H1 (cell line): Measurements from ENCODE around the gene CGB2. TPM values are rescaled to one million over a fixed set of nuclear protein-coding genes. Genes with fewer than 3 reads are reported as not detected.

Experiments used
- CTCF ChIA-PET: fragments of 300-600 bp; sonication (Branson Sonifier 250); formaldehyde crosslinking; loops from one replicate; lab custom pipeline; 2021; ENCODE audit not compliant: partially characterized antibody; lab: Charles Lee
- POLR2A ChIA-PET: fragments of 300-600 bp; sonication (Branson Sonifier 250); formaldehyde crosslinking; loops from one replicate; lab custom pipeline; 2021; ENCODE audit warnings: inconsistent platforms; ENCODE audit not compliant: partially characterized antibody; lab: Charles Lee
- DNase-seq, 2 experiments: peaks; one replicate each; pipeline versions ENCODE4 v3.0.0 to v3.0.0-alpha.2; 2010 to 2022; ENCODE audit warnings: low spot score in 2 of 2, low read depth in 1 of 2, mixed read lengths in 1 of 2
- FAIRE-seq: peaks from 2 replicates; lab custom pipeline; 2011; peaks lifted over from hg19 to GRCh38; lab: Jason Lieb, UNC
- H2AFZ ChIP-seq: 2 replicates; pipeline ENCODE4 v1.8.1; 2012; ENCODE audit warnings: low read length, inconsistent platforms
- H2AK5ac ChIP-seq: 2 replicates; pipeline ENCODE4 v1.6.1; 2013; ENCODE audit warnings: low read depth, low read length
- H2BK120ac ChIP-seq: replicated peaks from 2 replicates; pipeline ENCODE3; 2013; ENCODE audit warnings: low read depth, low read length, inconsistent platforms
- H2BK12ac ChIP-seq: 2 replicates; pipeline ENCODE4 v1.6.1; 2013; ENCODE audit warnings: low read depth, low read length
- H2BK15ac ChIP-seq: 2 replicates; pipeline ENCODE4 v1.6.1; 2013; ENCODE audit warnings: low read length
- H2BK20ac ChIP-seq: 2 replicates; pipeline ENCODE4 v1.6.1; 2013; ENCODE audit warnings: low read length
- H2BK5ac ChIP-seq: 2 replicates; pipeline ENCODE4 v1.6.1; 2013; ENCODE audit warnings: low read depth, low read length
- H3K14ac ChIP-seq: 2 replicates; pipeline ENCODE4 v1.6.1; 2013; ENCODE audit warnings: inconsistent platforms; ENCODE audit not compliant: insufficient read length
- H3K18ac ChIP-seq: 2 replicates; pipeline ENCODE4 v1.6.1; 2013; ENCODE audit warnings: low read length; ENCODE audit errors: extremely low read depth
- H3K23ac ChIP-seq: 2 replicates; pipeline ENCODE4 v1.6.1; 2013; ENCODE audit warnings: inconsistent platforms; ENCODE audit not compliant: insufficient read length
- H3K23me2 ChIP-seq: 2 replicates; pipeline ENCODE4 v1.6.1; 2013; ENCODE audit warnings: low read depth, low read length
- H3K27ac ChIP-seq: 2 replicates; pipeline ENCODE4 v1.6.1; 2011; ENCODE audit warnings: low read depth, low read length, inconsistent platforms
- H3K27me3 ChIP-seq, 4 experiments: replicated peaks in 1 of 4; 1 replicate in 1 of 4; 2 replicates in 3 of 4; pipeline versions ENCODE4 v1.6.1 to v1.8.1; 2011 to 2013; ENCODE audit warnings: low read length in 3 of 4, mild to moderate bottlenecking in 3 of 4, inconsistent platforms in 2 of 4, mixed read lengths in 2 of 4, moderate library complexity in 1 of 4; ENCODE audit not compliant: control insufficient read depth in 3 of 4, insufficient read depth in 3 of 4; ENCODE audit errors: extremely low read depth in 1 of 4
- H3K36me3 ChIP-seq, 4 experiments: 2 replicates each; pipeline versions ENCODE4 v1.6.1 to v1.8.1; 2011 to 2013; ENCODE audit warnings: mild to moderate bottlenecking in 4 of 4, low read length in 3 of 4, moderate library complexity in 2 of 4, control low read depth in 1 of 4, inconsistent platforms in 1 of 4; ENCODE audit not compliant: insufficient read depth in 4 of 4, control insufficient read depth in 2 of 4
- H3K4ac ChIP-seq: replicated peaks from 2 replicates; pipeline ENCODE3; 2013; ENCODE audit warnings: low read length, low read depth, mixed read lengths, inconsistent platforms; ENCODE audit not compliant: insufficient read length
- H3K4me1 ChIP-seq, 4 experiments: replicated peaks in 1 of 4; 1 replicate in 1 of 4; 2 replicates in 3 of 4; pipeline versions ENCODE4 v1.6.1 to v1.8.1; 2011 to 2013; ENCODE audit warnings: low read length in 3 of 4, inconsistent platforms in 2 of 4, mixed read lengths in 1 of 4; ENCODE audit not compliant: insufficient read depth in 4 of 4, control insufficient read depth in 3 of 4
- H3K4me2 ChIP-seq, 2 experiments: 2 replicates each; pipeline versions ENCODE4 v1.6.1 to v1.8.1; 2011 to 2013; ENCODE audit warnings: low read depth in 2 of 2, low read length in 2 of 2, control low read depth in 1 of 2, inconsistent platforms in 1 of 2, mild to moderate bottlenecking in 1 of 2; ENCODE audit not compliant: insufficient read depth in 1 of 2
- H3K4me3 ChIP-seq, 4 experiments: fragments of 200-600, 300-600 bp in 1 of 4; sonication (generic), shearing (Covaris generic), sonication (Bioruptor Twin) in 1 of 4; 2 replicates each; pipeline versions ENCODE4 v1.5.1 to v1.8.1; 2011 to 2016; ENCODE audit warnings: low read length in 4 of 4, low read depth in 3 of 4, control low read depth in 2 of 4, inconsistent platforms in 2 of 4, mild to moderate bottlenecking in 2 of 4, mixed read lengths in 1 of 4, moderate library complexity in 1 of 4; ENCODE audit not compliant: insufficient read depth in 2 of 4; ENCODE audit errors: extremely low read depth in 1 of 4
- H3K56ac ChIP-seq: replicated peaks from 2 replicates; pipeline ENCODE3; 2013; ENCODE audit warnings: low read depth, mild to moderate bottlenecking, mixed read lengths, low read length, inconsistent platforms; ENCODE audit not compliant: insufficient read length
- H3K79me1 ChIP-seq: 2 replicates; pipeline ENCODE4 v1.6.1; 2013; ENCODE audit warnings: low read depth, low read length, control low read depth
- H3K79me2 ChIP-seq, 2 experiments: 2 replicates each; pipeline versions ENCODE4 v1.6.1 to v1.8.1; 2012 to 2013; ENCODE audit warnings: low read length in 2 of 2, mild to moderate bottlenecking in 2 of 2, inconsistent platforms in 1 of 2; ENCODE audit not compliant: insufficient read depth in 2 of 2, control insufficient read depth in 1 of 2
- H3K9ac ChIP-seq, 4 experiments: replicated peaks in 1 of 4; 1 replicate in 1 of 4; 2 replicates in 3 of 4; pipeline versions ENCODE4 v1.6.1 to v1.8.1; 2011 to 2013; ENCODE audit warnings: low read depth in 3 of 4, low read length in 3 of 4, control low read depth in 2 of 4, mild to moderate bottlenecking in 2 of 4, moderate library complexity in 2 of 4, inconsistent platforms in 1 of 4; ENCODE audit errors: extremely low read depth in 1 of 4
- H3K9me3 ChIP-seq, 2 experiments: 2 replicates each; pipeline versions ENCODE4 v1.6.1 to v1.8.1; 2012 to 2013; ENCODE audit warnings: mild to moderate bottlenecking in 2 of 2, moderate library complexity in 2 of 2, control low read depth in 1 of 2, inconsistent platforms in 1 of 2, low read depth in 1 of 2, low read length in 1 of 2, mixed read lengths in 1 of 2; ENCODE audit not compliant: insufficient read depth in 2 of 2
- H4K20me1 ChIP-seq, 2 experiments: replicated peaks in 1 of 2; 2 replicates each; pipeline versions ENCODE3 to v1.8.1; 2011 to 2013; ENCODE audit warnings: inconsistent platforms in 2 of 2, low read length in 2 of 2, mild to moderate bottlenecking in 1 of 2; ENCODE audit not compliant: insufficient read depth in 2 of 2, control insufficient read depth in 1 of 2
- H4K5ac ChIP-seq: 2 replicates; pipeline ENCODE4 v1.6.1; 2013; ENCODE audit warnings: low read length, low read depth, mixed read lengths, inconsistent platforms; ENCODE audit not compliant: insufficient read length
- H4K8ac ChIP-seq: 2 replicates; pipeline ENCODE4 v1.8.0; 2013; ENCODE audit warnings: mild to moderate bottlenecking, moderate library complexity, low read length, inconsistent platforms; ENCODE audit not compliant: insufficient read depth; ENCODE audit errors: extremely low read depth
- H4K91ac ChIP-seq: replicated peaks from 2 replicates; pipeline ENCODE3; 2013; ENCODE audit warnings: low read length, mixed read lengths, inconsistent platforms; ENCODE audit not compliant: insufficient read length
- EP300 ChIP-seq, 2 experiments: IDR thresholded peaks; 1 replicate in 1 of 2; 2 replicates in 1 of 2; pipeline ENCODE4 v1.6.1; 2011 to 2012; ENCODE audit warnings: low read depth in 2 of 2, low read length in 2 of 2, mild to moderate bottlenecking in 2 of 2, borderline replicate concordance in 1 of 2, inconsistent platforms in 1 of 2, moderate library complexity in 1 of 2
- PHF8 ChIP-seq: fragments of 200-600 bp; sonication (generic); conservative IDR thresholded peaks from 2 replicates; pipeline ENCODE4 v1.7.1; 2012; ENCODE audit warnings: low read depth, mild to moderate bottlenecking, inconsistent platforms, low read length, moderate library complexity
- POLR2AphosphoS5 ChIP-seq: IDR thresholded peaks from 2 replicates; pipeline ENCODE4 v1.6.1; 2011; ENCODE audit warnings: low read depth, low read length
- RXRA ChIP-seq: IDR thresholded peaks from 2 replicates; pipeline ENCODE4 v1.6.1; 2011; ENCODE audit warnings: low read depth, mild to moderate bottlenecking, low read length, moderate library complexity; ENCODE audit not compliant: insufficient read depth
- TAF7 ChIP-seq: optimal IDR thresholded peaks from 2 replicates; pipeline ENCODE3; 2011; ENCODE audit warnings: low read depth, mild to moderate bottlenecking, inconsistent platforms, low read length, moderate library complexity, borderline replicate concordance
- TEAD4 ChIP-seq: IDR thresholded peaks from 2 replicates; pipeline ENCODE4 v1.6.1; 2012; ENCODE audit warnings: low read depth, low read length, inconsistent platforms, mixed read lengths
- WGBS, 2 experiments: shearing (Covaris generic) in 1 of 2; methylation state at CpG; one replicate each; pipeline versions ENCODE4 v1.1.6 to v1.1.7; 2013 to 2015; ENCODE audit warnings: low lambda C conversion rate in 2 of 2, mixed read lengths in 2 of 2, inconsistent platforms in 1 of 2, low coverage in 1 of 2, missing lambda C conversion rate in 1 of 2; ENCODE audit not compliant: insufficient replicate concordance in 2 of 2, insufficient coverage in 1 of 2, insufficient read length in 1 of 2; ENCODE audit errors: extremely low coverage in 1 of 2, missing lambda C conversion rate in 1 of 2; 5-methylcytosine and 5-hydroxymethylcytosine counted together
- polyA plus RNA-seq, 7 experiments: library from polyadenylated mRNA; depleted of rRNA in 3 of 7; stranded (reverse) in 5 of 7; unstranded in 2 of 7; fragments of >200 nt in 5 of 7; fragments of 200-250 nt in 2 of 7; gene quantifications; 1 replicate in 5 of 7; 2 replicates in 1 of 7; 4 replicates in 1 of 7; pipeline versions ENCODE4 v1.2.1 to v1.2.3, GENCODE V29; 2011 to 2013; ENCODE audit warnings: missing spikeins in 2 of 7, mixed read lengths in 2 of 7
- total RNA-seq: library from RNA; stranded (reverse); fragmentation: NEBNext Ultra II Directional; extraction: Animal tissue kit (Norgen Biotek cat#: 25700); gene quantifications from 2 replicates; pipeline ENCODE4 v1.2.1, GENCODE V29; 2021
- TF ChIP-seq, protein P1 (sequence below): IDR thresholded peaks from 2 replicates; pipeline ENCODE4 v1.6.1; 2012; ENCODE audit warnings: low read length, inconsistent platforms
- TF ChIP-seq, protein P2 (sequence below): IDR thresholded peaks from 2 replicates; pipeline ENCODE4 v1.6.1; 2012; ENCODE audit warnings: inconsistent platforms
- TF ChIP-seq, protein P3 (sequence below): IDR thresholded peaks from 2 replicates; pipeline ENCODE4 v1.6.1; 2011; ENCODE audit warnings: low read depth, mild to moderate bottlenecking, low read length; ENCODE audit not compliant: insufficient read depth

CGB2 gene
- total and polyA plus RNA-seq, 2 of the 8 experiments (the other 6 are each of a cell fraction or from before 2014, with no cell fraction given) = 0.71 to 3.2 TPM

DNA sequence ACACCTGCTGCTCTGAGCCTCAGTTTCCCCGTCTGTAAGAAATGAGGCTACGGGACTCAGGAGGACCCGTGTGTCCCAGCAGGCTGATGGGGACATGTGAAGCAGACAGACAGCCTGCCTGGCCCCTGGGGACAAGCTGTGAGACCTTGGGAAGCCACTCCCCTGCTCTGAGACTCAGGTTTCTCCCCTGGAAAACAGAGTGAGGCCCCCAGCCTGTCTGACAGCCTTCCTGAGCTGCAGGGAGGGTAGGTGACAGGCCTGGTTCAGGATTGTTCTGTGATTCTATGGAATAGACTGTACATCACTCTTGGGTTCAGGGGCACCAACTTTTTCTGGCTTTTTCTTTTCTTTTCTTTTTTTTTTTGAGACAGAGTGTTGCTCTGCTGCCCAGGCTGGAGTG lies 35.9 kb downstream of the CGB2 start:
- H3K4me3 ChIP-seq = no peak overlapping the region
- H2BK120ac ChIP-seq = no peak overlapping the region
- no peak overlapping the region for H3K4ac ChIP-seq
- peaks cover 0 to 24% (median 17%) of the 10 kb centered on the region in 4 experiments; a peak in 6 of 7 replicates for H3K4me1 ChIP-seq
- H4K20me1 ChIP-seq = no peaks in the 10 kb centered on the region
- no peak overlapping the region for H3K14ac ChIP-seq
- H2BK15ac ChIP-seq = no peak overlapping the region
- H2AK5ac ChIP-seq = no peak overlapping the region
- peaks cover 16 to 66% (median 57%) of the 10 kb centered on the region in 4 experiments for H3K27me3 ChIP-seq
- no peak overlapping the region for H4K5ac ChIP-seq
- H3K79me2 ChIP-seq = no peaks in the 10 kb centered on the region
- H2BK12ac ChIP-seq = no peak overlapping the region
- peaks cover 0 to 5% of the 10 kb centered on the region in 2 experiments; a peak in 1 of 4 replicates for H3K9me3 ChIP-seq
- no peak overlapping the region for H2AFZ ChIP-seq
- no peaks in the 10 kb centered on the region for H3K79me1 ChIP-seq
- POLR2A ChIA-PET = interaction anchor here (1.4 kb wide), 1 partner anchor 10 kb away, joined by 4 read pairs; the partner anchor contains the start of gene CGB7
- peaks cover 8% of the 10 kb centered on the region for H3K23me2 ChIP-seq
- H2BK5ac ChIP-seq = no peak overlapping the region
- 88% methylated on average over 3 of the region's 3 CpGs; no CpG with 5 or more reads in 1 of the 2 experiments for WGBS, 2 experiments
- no peak for TF ChIP-seq EP300 (IDR thresholded peaks at IDR 0.05; ENCODE audit: borderline replicate concordance in 1 of 2, low read depth in 2 of 2, low read length in 2 of 2)
- TF ChIP-seq, protein P1, sequence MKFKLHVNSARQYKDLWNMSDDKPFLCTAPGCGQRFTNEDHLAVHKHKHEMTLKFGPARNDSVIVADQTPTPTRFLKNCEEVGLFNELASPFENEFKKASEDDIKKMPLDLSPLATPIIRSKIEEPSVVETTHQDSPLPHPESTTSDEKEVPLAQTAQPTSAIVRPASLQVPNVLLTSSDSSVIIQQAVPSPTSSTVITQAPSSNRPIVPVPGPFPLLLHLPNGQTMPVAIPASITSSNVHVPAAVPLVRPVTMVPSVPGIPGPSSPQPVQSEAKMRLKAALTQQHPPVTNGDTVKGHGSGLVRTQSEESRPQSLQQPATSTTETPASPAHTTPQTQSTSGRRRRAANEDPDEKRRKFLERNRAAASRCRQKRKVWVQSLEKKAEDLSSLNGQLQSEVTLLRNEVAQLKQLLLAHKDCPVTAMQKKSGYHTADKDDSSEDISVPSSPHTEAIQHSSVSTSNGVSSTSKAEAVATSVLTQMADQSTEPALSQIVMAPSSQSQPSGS = no peak
- no peak for TF ChIP-seq TEAD4
- TF ChIP-seq, protein P2, sequence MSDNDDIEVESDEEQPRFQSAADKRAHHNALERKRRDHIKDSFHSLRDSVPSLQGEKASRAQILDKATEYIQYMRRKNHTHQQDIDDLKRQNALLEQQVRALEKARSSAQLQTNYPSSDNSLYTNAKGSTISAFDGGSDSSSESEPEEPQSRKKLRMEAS = no peak
- no peak for TF ChIP-seq PHF8
- TF ChIP-seq POLR2AphosphoS5 = no peak
- no peak for TF ChIP-seq RXRA
- no peak for TF ChIP-seq TAF7
- TF ChIP-seq, protein P3, sequence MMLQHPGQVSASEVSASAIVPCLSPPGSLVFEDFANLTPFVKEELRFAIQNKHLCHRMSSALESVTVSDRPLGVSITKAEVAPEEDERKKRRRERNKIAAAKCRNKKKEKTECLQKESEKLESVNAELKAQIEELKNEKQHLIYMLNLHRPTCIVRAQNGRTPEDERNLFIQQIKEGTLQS = no peak
- no peak overlapping the region for H4K8ac ChIP-seq
- H3K4me2 ChIP-seq = no peak overlapping the region
- no peak overlapping the region for H3K27ac ChIP-seq
- H3K36me3 ChIP-seq = peaks cover 0 to 4% (median 0%) of the 10 kb centered on the region in 4 experiments; a peak in 1 of 8 replicates
- H4K91ac ChIP-seq = no peak overlapping the region
- FAIRE-seq (no peak), DNase-seq (no peak)
- H2BK20ac ChIP-seq = no peak overlapping the region
- no peak overlapping the region for H3K18ac ChIP-seq
- H3K9ac ChIP-seq = no peak overlapping the region
- no peak overlapping the region for H3K23ac ChIP-seq
- H3K56ac ChIP-seq = no peak overlapping the region
- CTCF ChIA-PET = interaction anchor here (1.3 to 1.5 kb wide), 2 partner anchors 70 to 158 kb away, joined by 3 to 5 read pairs; no protein-coding TSS in a partner anchor
